HG03354 (cell line): ENCODE data around the gene LMX1B.

Experiments used
- ATAC-seq: cut with Tn5 transposase; IDR thresholded peaks from one replicate; pipeline ENCODE4 v1.9.1; 2021; ENCODE audit warnings: mild to moderate bottlenecking; ENCODE audit not compliant: unreplicated experiment, poor library complexity, severe bottlenecking

Gene LMX1B

GRCh38 chr9:126617003-126617822 lies 3.5 kb downstream of the LMX1B start:
- no peak for ATAC-seq

- no peak for ATAC-seq
Measured at GRCh38 chr9:126617823-126618165, 4.1 kb downstream of the LMX1B start.

GRCh38 chr9:126618190-126618584 lies 4.5 kb downstream of the LMX1B start:
- no peak for ATAC-seq

GRCh38 chr9:126618585-126619360 lies 5.0 kb downstream of the LMX1B start:
- no peak for ATAC-seq

GRCh38 chr9:126619361-126620135 lies 5.8 kb downstream of the LMX1B start:
- ATAC-seq, result no peak

- no peak for ATAC-seq
Measured at GRCh38 chr9:126620478-126620877, 6.8 kb downstream of the LMX1B start.

GRCh38 chr9:126621061-126621918 lies 7.6 kb downstream of the LMX1B start:
- ATAC-seq, result no peak

- no peak for ATAC-seq
Measured at GRCh38 chr9:126621919-126622735, 8.4 kb downstream of the LMX1B start.

- ATAC-seq, result no peak
Measured at GRCh38 chr9:126623314-126623666, 9.6 kb downstream of the LMX1B start.

- ATAC-seq, result no peak
Measured at GRCh38 chr9:126623667-126624478, 10.1 kb downstream of the LMX1B start.

- no peak for ATAC-seq
Measured at GRCh38 chr9:126624479-126624826, 10.7 kb downstream of the LMX1B start.

GRCh38 chr9:126624912-126625311 lies 11.2 kb downstream of the LMX1B start:
- no peak for ATAC-seq

GRCh38 chr9:126625329-126626126 lies 11.8 kb downstream of the LMX1B start:
- ATAC-seq, result no peak

- no peak for ATAC-seq
Measured at GRCh38 chr9:126626127-126626925, 12.6 kb downstream of the LMX1B start.

GRCh38 chr9:126626926-126627233 lies 13.2 kb downstream of the LMX1B start:
- ATAC-seq, result no peak

GRCh38 chr9:126628146-126628545 lies 14.4 kb downstream of the LMX1B start:
- no peak for ATAC-seq
